K562 (cell line): ENCODE data around the gene JPH2. TPM values are rescaled to one million over a fixed set of nuclear protein-coding genes. Genes with fewer than 3 reads are reported as not detected.

Experiments used
- ATAC-seq: fragments of 200-7000 bp; cut with Tn5 transposase; 3 replicates; pipeline ENCODE4 v1.9.1; 2020; ENCODE audit warnings: moderate library complexity
- BruUV-seq: library from RNA; stranded (reverse); fragments of 400-500 nt; replicated peaks from 2 replicates; lab custom pipeline; 2021; lab: Mats Ljungman, UMichigan
- CTCF ChIA-PET: fragments of 300-600 bp; formaldehyde crosslinking; extraction: SDS; loops from one replicate; lab custom pipeline; 2021; ENCODE audit warnings: low intra/inter-chr PET ratio; lab: Yijun Ruan, JAX
- POLR2A ChIA-PET: fragments of 300-600, 350-650 bp; sonication (Branson Sonifier 250); formaldehyde crosslinking; extraction: SDS; loops from one replicate; lab custom pipeline; 2021; ENCODE audit warnings: antibody characterized with exemption, inconsistent platforms; lab: Yijun Ruan, JAX
- DNase-seq, 4 experiments: peaks; one replicate each; pipeline versions ENCODE4 v3.0.0 to v3.0.0-alpha.2; 2011 to 2018; ENCODE audit warnings: low spot score in 3 of 4, mixed read lengths in 3 of 4; ENCODE audit errors: extremely low read depth in 1 of 4
- FAIRE-seq: peaks from 2 replicates; lab custom pipeline; 2011; peaks lifted over from hg19 to GRCh38; lab: Jason Lieb, UNC
- H2AFZ ChIP-seq: 2 replicates; pipeline ENCODE4 v1.6.0; 2011; ENCODE audit warnings: low read depth, low read length, control low read depth, inconsistent platforms
- H3K27ac ChIP-seq: fragments of 200-600 bp; 3 replicates; pipeline ENCODE4 v1.8.0; 2011; ENCODE audit warnings: low read depth, mild to moderate bottlenecking, control low read depth, inconsistent platforms, low read length, moderate library complexity, mixed read lengths; ENCODE audit errors: extremely low read depth
- H3K27me3 ChIP-seq, 2 experiments: fragments of 300-600 bp in 1 of 2; 2 replicates in 1 of 2; 3 replicates in 1 of 2; pipeline versions ENCODE4 v1.6.0 to v1.8.0; 2011; ENCODE audit warnings: inconsistent platforms in 2 of 2, low read length in 2 of 2, mild to moderate bottlenecking in 1 of 2, mixed read lengths in 1 of 2, moderate library complexity in 1 of 2; ENCODE audit not compliant: control insufficient read depth in 2 of 2, insufficient read depth in 2 of 2
- H3K36me3 ChIP-seq: fragments of 300-600 bp; 3 replicates; pipeline ENCODE4 v1.8.0; 2011; ENCODE audit warnings: mild to moderate bottlenecking, low read length, inconsistent platforms; ENCODE audit not compliant: control insufficient read depth, insufficient read depth
- H3K4me1 ChIP-seq, 2 experiments: fragments of 200-600 bp in 1 of 2; replicated peaks in 1 of 2; 2 replicates in 1 of 2; 3 replicates in 1 of 2; pipeline versions ENCODE4 v1.5.1 to v1.8.0; 2011; ENCODE audit warnings: inconsistent platforms in 2 of 2, low read length in 2 of 2, mild to moderate bottlenecking in 1 of 2, mixed read lengths in 1 of 2, moderate library complexity in 1 of 2; ENCODE audit not compliant: control insufficient read depth in 2 of 2, insufficient read depth in 2 of 2
- H3K4me2 ChIP-seq: 2 replicates; pipeline ENCODE4 v1.6.1; 2011; ENCODE audit warnings: low read length, control low read depth, inconsistent platforms, mixed read lengths; ENCODE audit not compliant: insufficient read depth
- H3K4me3 ChIP-seq: fragments of 200-600 bp; sonication (generic), shearing (Covaris generic); 2 replicates; pipeline ENCODE4 v1.5.1; 2016; ENCODE audit warnings: control low read depth, inconsistent platforms
- H3K79me2 ChIP-seq: fragments of 200-600 bp; 3 replicates; pipeline ENCODE4 v1.8.0; 2011; ENCODE audit warnings: low read length, inconsistent platforms; ENCODE audit not compliant: control insufficient read depth, insufficient read depth
- H3K9ac ChIP-seq, 2 experiments: 2 replicates each; pipeline versions ENCODE4 v1.6.0 to v1.6.1; 2011; ENCODE audit warnings: low read depth in 2 of 2, low read length in 2 of 2, control low read depth in 1 of 2, inconsistent platforms in 1 of 2, mild to moderate bottlenecking in 1 of 2, mixed read lengths in 1 of 2; ENCODE audit not compliant: insufficient read depth in 1 of 2
- H3K9me1 ChIP-seq: one replicate; pipeline ENCODE4 v1.6.0; 2011; ENCODE audit warnings: inconsistent platforms, mild to moderate bottlenecking, low read length, moderate library complexity; ENCODE audit not compliant: control insufficient read depth, insufficient read depth
- H3K9me3 ChIP-seq: replicated peaks from 2 replicates; pipeline ENCODE4 v1.5.1; 2011; ENCODE audit warnings: low read depth, low read length, inconsistent platforms; ENCODE audit not compliant: control insufficient read depth, insufficient read depth
- H4K20me1 ChIP-seq: replicated peaks from 2 replicates; pipeline ENCODE4 v1.6.1; 2011; ENCODE audit warnings: low read length, inconsistent platforms, mixed read lengths; ENCODE audit not compliant: control insufficient read depth, insufficient read depth
- SREBF2 ChIP-seq: sonication (generic); formaldehyde crosslinking; IDR thresholded peaks from 2 replicates; pipeline ENCODE4 v1.4.0; 2020; ENCODE audit warnings: mild to moderate bottlenecking, missing genetic modification reagents
- TRIM24 ChIP-seq, 2 experiments: fragments of 450-650 bp; IDR thresholded peaks; 2 replicates each; pipeline ENCODE4 v1.6.1; 2016
- ZNF197 ChIP-seq: fragments of 200-800 bp; sonication (Bioruptor generic); IDR thresholded peaks from 2 replicates; pipeline ENCODE4 v1.6.1; 2016; ENCODE audit warnings: low read depth, missing genetic modification characterization, missing compliant biosample characterization
- ZSCAN32 ChIP-seq: fragments of 450-650 bp; formaldehyde crosslinking; IDR thresholded peaks from 2 replicates; pipeline ENCODE4 v1.4.0; 2020; ENCODE audit warnings: mild to moderate bottlenecking, moderate library complexity
- WGBS: fragments of 100-300 bp; shearing (Covaris generic); methylation state at CpG from one replicate; pipeline ENCODE4 v1.1.6; 2016; ENCODE audit warnings: low coverage, mixed read lengths; ENCODE audit not compliant: insufficient coverage; ENCODE audit errors: missing lambda C conversion rate; 5-methylcytosine and 5-hydroxymethylcytosine counted together
- in situ Hi-C: fragments of 300-500 bp; cut with MboI; formaldehyde crosslinking; loops from 4 replicates; pipeline ENCODE4 v1.15.0; 2018; ENCODE audit warnings: inconsistent platforms, mixed read lengths
- intact Hi-C: fragments of 100-400 bp; cut with micrococcal nuclease; formaldehyde crosslinking; loops from 2 replicates; pipeline ENCODE4 v1.14.2; 2022
- polyA plus RNA-seq, 8 experiments: library from polyadenylated mRNA; depleted of rRNA in 4 of 8; stranded (reverse) in 5 of 8; unstranded in 3 of 8; fragments of >200 nt; fragmentation: Nextera tagmentation in 2 of 8; fragmentation: Illumina TruSeq in 1 of 8; extraction: Ambion mirVana in 2 of 8; extraction: Trizol in 1 of 8; gene quantifications; 2 replicates each; pipeline versions ENCODE4 v1.2.1 to v1.2.3, GENCODE V29; 2011 to 2014; ENCODE audit warnings: inconsistent platforms in 1 of 8, missing spikeins in 1 of 8
- total RNA-seq, 7 experiments: library from RNA; depleted of rRNA in 6 of 7; stranded (reverse); fragments of >200 nt in 6 of 7; fragmentation: Illumina TruSeq in 2 of 7; extraction: Trizol in 2 of 7; gene quantifications; 2 replicates each; pipeline versions ENCODE4 v1.2.1 to v1.2.3, GENCODE V29; 2011 to 2021; ENCODE audit warnings: low replicate concordance in 1 of 7
- TF ChIP-seq, protein P1 (sequence below): fragments of 450-650 bp; formaldehyde crosslinking; IDR thresholded peaks from 2 replicates; pipeline ENCODE4 v1.4.0; 2020; ENCODE audit warnings: mild to moderate bottlenecking, moderate library complexity
- TF ChIP-seq, protein P2 (sequence below): fragments of 450-650 bp; IDR thresholded peaks from 2 replicates; pipeline ENCODE4 v1.6.1; 2016; ENCODE audit warnings: mild to moderate bottlenecking, moderate library complexity
- TF ChIP-seq, protein P3 (sequence below): fragments of 450-650 bp; IDR thresholded peaks from 2 replicates; pipeline ENCODE4 v1.6.1; 2017; ENCODE audit warnings: mild to moderate bottlenecking, moderate library complexity

The JPH2 gene
- total and polyA plus RNA-seq, 9 of the 15 experiments (the other 6 are each of a cell fraction or from before 2014, with no cell fraction given) = not detected

DNA sequence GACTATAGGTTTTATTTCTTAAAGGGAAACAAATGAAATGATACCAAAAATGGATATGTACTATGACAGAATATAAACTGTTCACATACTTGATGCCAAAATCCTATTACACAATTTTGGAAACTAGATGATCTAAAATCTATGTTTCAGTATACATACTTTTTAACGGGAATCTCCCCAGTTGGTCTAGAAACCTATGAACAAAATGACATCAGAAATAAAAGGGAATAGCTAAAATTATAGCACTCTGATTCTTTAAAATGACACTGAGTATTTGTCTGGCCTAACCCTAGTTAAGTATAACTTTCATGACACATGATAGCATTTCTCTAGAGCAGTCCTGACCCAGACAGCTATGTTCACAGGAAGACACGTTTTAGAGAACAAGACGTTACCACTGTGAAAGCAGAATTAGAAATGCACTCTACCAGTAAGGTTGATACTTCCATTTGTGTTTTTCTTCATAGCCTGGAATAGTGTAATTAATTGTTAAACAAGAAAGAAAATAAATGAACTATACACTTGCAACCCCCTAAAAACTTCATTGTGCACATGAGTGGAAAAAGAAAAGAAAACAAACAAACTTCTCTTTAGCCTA, 20.2 kb upstream of the JPH2 start:
- H3K79me2 ChIP-seq = peaks cover 50% of the 10 kb centered on the region
- H3K4me2 ChIP-seq = no peak overlapping the region
- POLR2A ChIA-PET = no interaction called here
- in situ Hi-C loops = no loop called here
- H4K20me1 ChIP-seq = 0 out of 2 replicates have a peak, but pooled peaks cover 4% of the 10 kb centered on the region
- no peak overlapping the region for H2AFZ ChIP-seq
- no peak for ATAC-seq
- no peak for DNase-seq
- H3K27ac ChIP-seq = no peak overlapping the region
- H3K9ac ChIP-seq = peak overlapping the region in 1 of 2 experiments; percentile 37; a peak in 1 of 4 replicates
- peaks cover 23 to 29% of the 10 kb centered on the region in 2 experiments for H3K4me1 ChIP-seq
- intact Hi-C loops = no loop called here
- H3K27me3 ChIP-seq = no peaks in the 10 kb centered on the region
- H3K9me3 ChIP-seq = no peaks in the 10 kb centered on the region
- H3K4me3 ChIP-seq = no peak overlapping the region
- CTCF ChIA-PET = no interaction called here
- no peaks in the 10 kb centered on the region for H3K9me1 ChIP-seq
- FAIRE-seq = peak; percentile 29
- no TSS peak for BruUV-seq
- WGBS = 31% methylated on average over 3 of the region's 3 CpGs
- H3K36me3 ChIP-seq = peaks cover 32% of the 10 kb centered on the region
- TF ChIP-seq, protein P1, sequence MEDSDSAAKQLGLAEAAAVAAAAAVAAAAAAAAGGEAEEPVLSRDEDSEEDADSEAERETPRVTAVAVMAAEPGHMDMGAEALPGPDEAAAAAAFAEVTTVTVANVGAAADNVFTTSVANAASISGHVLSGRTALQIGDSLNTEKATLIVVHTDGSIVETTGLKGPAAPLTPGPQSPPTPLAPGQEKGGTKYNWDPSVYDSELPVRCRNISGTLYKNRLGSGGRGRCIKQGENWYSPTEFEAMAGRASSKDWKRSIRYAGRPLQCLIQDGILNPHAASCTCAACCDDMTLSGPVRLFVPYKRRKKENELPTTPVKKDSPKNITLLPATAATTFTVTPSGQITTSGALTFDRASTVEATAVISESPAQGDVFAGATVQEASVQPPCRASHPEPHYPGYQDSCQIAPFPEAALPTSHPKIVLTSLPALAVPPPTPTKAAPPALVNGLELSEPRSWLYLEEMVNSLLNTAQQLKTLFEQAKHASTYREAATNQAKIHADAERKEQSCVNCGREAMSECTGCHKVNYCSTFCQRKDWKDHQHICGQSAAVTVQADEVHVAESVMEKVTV (CRISPR knock-in tag) = no peak
- TF ChIP-seq ZNF197 (CRISPR knock-in tag) = no peak
- no peak for TF ChIP-seq ZSCAN32 (CRISPR knock-in tag)
- TF ChIP-seq TRIM24 (IDR thresholded peaks at IDR 0.05) = no peak
- TF ChIP-seq, protein P2, sequence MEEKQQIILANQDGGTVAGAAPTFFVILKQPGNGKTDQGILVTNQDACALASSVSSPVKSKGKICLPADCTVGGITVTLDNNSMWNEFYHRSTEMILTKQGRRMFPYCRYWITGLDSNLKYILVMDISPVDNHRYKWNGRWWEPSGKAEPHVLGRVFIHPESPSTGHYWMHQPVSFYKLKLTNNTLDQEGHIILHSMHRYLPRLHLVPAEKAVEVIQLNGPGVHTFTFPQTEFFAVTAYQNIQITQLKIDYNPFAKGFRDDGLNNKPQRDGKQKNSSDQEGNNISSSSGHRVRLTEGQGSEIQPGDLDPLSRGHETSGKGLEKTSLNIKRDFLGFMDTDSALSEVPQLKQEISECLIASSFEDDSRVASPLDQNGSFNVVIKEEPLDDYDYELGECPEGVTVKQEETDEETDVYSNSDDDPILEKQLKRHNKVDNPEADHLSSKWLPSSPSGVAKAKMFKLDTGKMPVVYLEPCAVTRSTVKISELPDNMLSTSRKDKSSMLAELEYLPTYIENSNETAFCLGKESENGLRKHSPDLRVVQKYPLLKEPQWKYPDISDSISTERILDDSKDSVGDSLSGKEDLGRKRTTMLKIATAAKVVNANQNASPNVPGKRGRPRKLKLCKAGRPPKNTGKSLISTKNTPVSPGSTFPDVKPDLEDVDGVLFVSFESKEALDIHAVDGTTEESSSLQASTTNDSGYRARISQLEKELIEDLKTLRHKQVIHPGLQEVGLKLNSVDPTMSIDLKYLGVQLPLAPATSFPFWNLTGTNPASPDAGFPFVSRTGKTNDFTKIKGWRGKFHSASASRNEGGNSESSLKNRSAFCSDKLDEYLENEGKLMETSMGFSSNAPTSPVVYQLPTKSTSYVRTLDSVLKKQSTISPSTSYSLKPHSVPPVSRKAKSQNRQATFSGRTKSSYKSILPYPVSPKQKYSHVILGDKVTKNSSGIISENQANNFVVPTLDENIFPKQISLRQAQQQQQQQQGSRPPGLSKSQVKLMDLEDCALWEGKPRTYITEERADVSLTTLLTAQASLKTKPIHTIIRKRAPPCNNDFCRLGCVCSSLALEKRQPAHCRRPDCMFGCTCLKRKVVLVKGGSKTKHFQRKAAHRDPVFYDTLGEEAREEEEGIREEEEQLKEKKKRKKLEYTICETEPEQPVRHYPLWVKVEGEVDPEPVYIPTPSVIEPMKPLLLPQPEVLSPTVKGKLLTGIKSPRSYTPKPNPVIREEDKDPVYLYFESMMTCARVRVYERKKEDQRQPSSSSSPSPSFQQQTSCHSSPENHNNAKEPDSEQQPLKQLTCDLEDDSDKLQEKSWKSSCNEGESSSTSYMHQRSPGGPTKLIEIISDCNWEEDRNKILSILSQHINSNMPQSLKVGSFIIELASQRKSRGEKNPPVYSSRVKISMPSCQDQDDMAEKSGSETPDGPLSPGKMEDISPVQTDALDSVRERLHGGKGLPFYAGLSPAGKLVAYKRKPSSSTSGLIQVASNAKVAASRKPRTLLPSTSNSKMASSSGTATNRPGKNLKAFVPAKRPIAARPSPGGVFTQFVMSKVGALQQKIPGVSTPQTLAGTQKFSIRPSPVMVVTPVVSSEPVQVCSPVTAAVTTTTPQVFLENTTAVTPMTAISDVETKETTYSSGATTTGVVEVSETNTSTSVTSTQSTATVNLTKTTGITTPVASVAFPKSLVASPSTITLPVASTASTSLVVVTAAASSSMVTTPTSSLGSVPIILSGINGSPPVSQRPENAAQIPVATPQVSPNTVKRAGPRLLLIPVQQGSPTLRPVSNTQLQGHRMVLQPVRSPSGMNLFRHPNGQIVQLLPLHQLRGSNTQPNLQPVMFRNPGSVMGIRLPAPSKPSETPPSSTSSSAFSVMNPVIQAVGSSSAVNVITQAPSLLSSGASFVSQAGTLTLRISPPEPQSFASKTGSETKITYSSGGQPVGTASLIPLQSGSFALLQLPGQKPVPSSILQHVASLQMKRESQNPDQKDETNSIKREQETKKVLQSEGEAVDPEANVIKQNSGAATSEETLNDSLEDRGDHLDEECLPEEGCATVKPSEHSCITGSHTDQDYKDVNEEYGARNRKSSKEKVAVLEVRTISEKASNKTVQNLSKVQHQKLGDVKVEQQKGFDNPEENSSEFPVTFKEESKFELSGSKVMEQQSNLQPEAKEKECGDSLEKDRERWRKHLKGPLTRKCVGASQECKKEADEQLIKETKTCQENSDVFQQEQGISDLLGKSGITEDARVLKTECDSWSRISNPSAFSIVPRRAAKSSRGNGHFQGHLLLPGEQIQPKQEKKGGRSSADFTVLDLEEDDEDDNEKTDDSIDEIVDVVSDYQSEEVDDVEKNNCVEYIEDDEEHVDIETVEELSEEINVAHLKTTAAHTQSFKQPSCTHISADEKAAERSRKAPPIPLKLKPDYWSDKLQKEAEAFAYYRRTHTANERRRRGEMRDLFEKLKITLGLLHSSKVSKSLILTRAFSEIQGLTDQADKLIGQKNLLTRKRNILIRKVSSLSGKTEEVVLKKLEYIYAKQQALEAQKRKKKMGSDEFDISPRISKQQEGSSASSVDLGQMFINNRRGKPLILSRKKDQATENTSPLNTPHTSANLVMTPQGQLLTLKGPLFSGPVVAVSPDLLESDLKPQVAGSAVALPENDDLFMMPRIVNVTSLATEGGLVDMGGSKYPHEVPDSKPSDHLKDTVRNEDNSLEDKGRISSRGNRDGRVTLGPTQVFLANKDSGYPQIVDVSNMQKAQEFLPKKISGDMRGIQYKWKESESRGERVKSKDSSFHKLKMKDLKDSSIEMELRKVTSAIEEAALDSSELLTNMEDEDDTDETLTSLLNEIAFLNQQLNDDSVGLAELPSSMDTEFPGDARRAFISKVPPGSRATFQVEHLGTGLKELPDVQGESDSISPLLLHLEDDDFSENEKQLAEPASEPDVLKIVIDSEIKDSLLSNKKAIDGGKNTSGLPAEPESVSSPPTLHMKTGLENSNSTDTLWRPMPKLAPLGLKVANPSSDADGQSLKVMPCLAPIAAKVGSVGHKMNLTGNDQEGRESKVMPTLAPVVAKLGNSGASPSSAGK = no peak
- TF ChIP-seq SREBF2 = no peak
- TF ChIP-seq, protein P3, sequence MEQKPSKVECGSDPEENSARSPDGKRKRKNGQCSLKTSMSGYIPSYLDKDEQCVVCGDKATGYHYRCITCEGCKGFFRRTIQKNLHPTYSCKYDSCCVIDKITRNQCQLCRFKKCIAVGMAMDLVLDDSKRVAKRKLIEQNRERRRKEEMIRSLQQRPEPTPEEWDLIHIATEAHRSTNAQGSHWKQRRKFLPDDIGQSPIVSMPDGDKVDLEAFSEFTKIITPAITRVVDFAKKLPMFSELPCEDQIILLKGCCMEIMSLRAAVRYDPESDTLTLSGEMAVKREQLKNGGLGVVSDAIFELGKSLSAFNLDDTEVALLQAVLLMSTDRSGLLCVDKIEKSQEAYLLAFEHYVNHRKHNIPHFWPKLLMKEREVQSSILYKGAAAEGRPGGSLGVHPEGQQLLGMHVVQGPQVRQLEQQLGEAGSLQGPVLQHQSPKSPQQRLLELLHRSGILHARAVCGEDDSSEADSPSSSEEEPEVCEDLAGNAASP = no peak
